Stimulated activated CD8-positive, alpha-beta memory T cell treated with anti-CD3 and anti-CD28 coated beads, Interleukin-7, amount 100 ng/mL, for 48 hours (primary cell): Measurements from ENCODE around the gene ESRRG.
"Not testable (repeated sequence)": the region's sequence is repeated elsewhere in the genome, so short reads cannot be mapped to it uniquely, and the experiment has no call there.

ENCODE experiments used
- DNase-seq, 2 donors: peaks; one replicate each; pipeline ENCODE4 v3.0.0-alpha.2; 2020; ENCODE audit warnings: low read depth in 1 of 2; ENCODE audit errors: extremely low read depth in 1 of 2

The ESRRG gene

GRCh38 chr1:216576234-216576937 is 146.8 kb downstream of the ESRRG start:
- DNase-seq, result no peak

- no peak for DNase-seq
Observed at GRCh38 chr1:216566641-216567205, 156.5 kb downstream of the ESRRG start.

- no peak for DNase-seq
Observed at GRCh38 chr1:216563087-216563486, 160.1 kb downstream of the ESRRG start.

GRCh38 chr1:216562383-216562782 is 160.8 kb downstream of the ESRRG start:
- DNase-seq, result no peak

GRCh38 chr1:216560527-216560926 is 162.7 kb downstream of the ESRRG start:
- DNase-seq, result no peak

GRCh38 chr1:216559359-216559758 is 163.9 kb downstream of the ESRRG start:
- no peak for DNase-seq

GRCh38 chr1:216555653-216556052 is 167.6 kb downstream of the ESRRG start:
- no peak for DNase-seq

GRCh38 chr1:216554934-216555333 is 168.3 kb downstream of the ESRRG start:
- no peak for DNase-seq

GRCh38 chr1:216553766-216554165 is 169.5 kb downstream of the ESRRG start:
- no peak for DNase-seq

- DNase-seq, result no peak
Observed at GRCh38 chr1:216553040-216553439, 170.2 kb downstream of the ESRRG start.

- no peak for DNase-seq
Observed at GRCh38 chr1:216549796-216550195, 173.4 kb downstream of the ESRRG start.

GRCh38 chr1:216542741-216543140 is 180.5 kb downstream of the ESRRG start:
- no peak for DNase-seq

GRCh38 chr1:216542263-216542662 is 181.0 kb downstream of the ESRRG start:
- no peak for DNase-seq

GRCh38 chr1:216535751-216536150 is 187.5 kb downstream of the ESRRG start:
- no peak for DNase-seq

GRCh38 chr1:216535059-216535458 is 188.2 kb downstream of the ESRRG start:
- no peak for DNase-seq

- DNase-seq, result no peak
Observed at GRCh38 chr1:216533776-216534175, 189.5 kb downstream of the ESRRG start.

GRCh38 chr1:216532251-216532798 is 190.9 kb downstream of the ESRRG start:
- DNase-seq, result no peak

GRCh38 chr1:216531263-216532239 is 191.7 kb downstream of the ESRRG start:
- DNase-seq, result no peak

- DNase-seq, result not testable (repeated sequence)
Observed at GRCh38 chr1:216529851-216530250, 193.4 kb downstream of the ESRRG start.

- no peak for DNase-seq
Observed at GRCh38 chr1:216528816-216529215, 194.4 kb downstream of the ESRRG start.

- DNase-seq, result no peak
Observed at GRCh38 chr1:216523449-216524190, 199.6 kb downstream of the ESRRG start.
